ENCODE measurements around the gene COG5. TPM values are rescaled to one million over a fixed set of nuclear protein-coding genes. Genes with fewer than 3 reads are reported as not detected.

COG5 gene
- total and polyA plus RNA-seq, 10 of the 15 experiments (the other 5 are each of a cell fraction or from before 2014, with no cell fraction given), result 5.5 to 27.9 (median 15.6) TPM

DNA sequence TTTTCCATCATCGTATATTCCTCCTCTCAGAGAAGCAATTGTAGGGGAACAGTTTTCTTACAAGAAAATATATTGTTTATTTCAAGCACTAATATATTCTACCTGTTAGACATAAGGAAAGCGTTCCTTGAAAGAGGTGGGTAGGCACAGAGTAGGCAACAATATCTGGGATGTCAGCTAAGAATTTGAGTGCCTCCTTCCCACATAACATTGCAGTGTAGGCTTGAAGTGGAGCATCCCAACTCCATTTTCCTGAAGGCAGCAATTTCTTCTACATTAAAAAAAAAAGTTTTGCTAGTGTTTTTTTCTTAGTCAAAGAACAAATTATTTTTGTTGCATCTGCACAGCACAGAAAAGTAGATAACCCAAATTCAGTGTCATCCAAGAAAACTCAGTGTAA, 37.1 kb upstream of the COG5 start:
- no peak overlapping the region for H3K4me3 ChIP-seq
- no peak overlapping the region for H2AFZ ChIP-seq (ENCODE audit: control insufficient read depth, low read depth, low read length)
- no peaks in the 10 kb centered on the region for H3K36me3 ChIP-seq (ENCODE audit: control insufficient read depth in 2 of 2, insufficient read depth in 2 of 2, low read length in 1 of 2)
- H3K27ac ChIP-seq (ENCODE audit: control insufficient read depth, insufficient read depth), result no peak overlapping the region
- ChIA-PET SMC1A (ENCODE audit: uncharacterized antibody, unreplicated experiment) (interaction anchor here (0.7 kb wide), 1 partner anchor 1865 kb away, joined by 3 read pairs; no protein-coding TSS in a partner anchor), POLR2A (no interaction called here), RAD21 (ENCODE audit: unreplicated experiment) (no interaction called here), CTCF (no interaction called here)
- BruUV-seq (replicated peaks), result no TSS peak
- ATAC-seq (no peak), DNase-seq (ENCODE audit: low read depth, low spot score) (no peak), FAIRE-seq (no peak)
- intact Hi-C loops (cut with micrococcal nuclease; ENCODE audit: unreplicated experiment) (no loop called here), in situ Hi-C loops (cut with MboI) (no loop called here)
- no peaks in the 10 kb centered on the region for H3K79me2 ChIP-seq (ENCODE audit: control insufficient read depth, insufficient read depth, low read length)
- H3K4me2 ChIP-seq (ENCODE audit: control insufficient read depth, insufficient read depth), result no peak overlapping the region
- WGBS (ENCODE audit: insufficient coverage, insufficient replicate concordance, low lambda C conversion rate, missing lambda C conversion rate), result 100% methylated on average over 2 of the region's 2 CpGs
- H3K4me1 ChIP-seq (ENCODE audit: control insufficient read depth, insufficient read depth, low read length), result no peaks in the 10 kb centered on the region
- H3K27me3 ChIP-seq (replicated peaks in 1 of 2; ENCODE audit: control insufficient read depth in 2 of 2, insufficient read depth in 2 of 2, low read length in 1 of 2), result no peaks in the 10 kb centered on the region
- no peak overlapping the region for H3K9ac ChIP-seq (ENCODE audit: control insufficient read depth, insufficient read depth, low read length)
- H3K9me3 ChIP-seq (replicated peaks; ENCODE audit: control insufficient read depth, insufficient read depth, low read length), result no peaks in the 10 kb centered on the region
- no peaks in the 10 kb centered on the region for H4K20me1 ChIP-seq (ENCODE audit: control insufficient read depth, insufficient read depth)
- TF ChIP-seq, protein P1, sequence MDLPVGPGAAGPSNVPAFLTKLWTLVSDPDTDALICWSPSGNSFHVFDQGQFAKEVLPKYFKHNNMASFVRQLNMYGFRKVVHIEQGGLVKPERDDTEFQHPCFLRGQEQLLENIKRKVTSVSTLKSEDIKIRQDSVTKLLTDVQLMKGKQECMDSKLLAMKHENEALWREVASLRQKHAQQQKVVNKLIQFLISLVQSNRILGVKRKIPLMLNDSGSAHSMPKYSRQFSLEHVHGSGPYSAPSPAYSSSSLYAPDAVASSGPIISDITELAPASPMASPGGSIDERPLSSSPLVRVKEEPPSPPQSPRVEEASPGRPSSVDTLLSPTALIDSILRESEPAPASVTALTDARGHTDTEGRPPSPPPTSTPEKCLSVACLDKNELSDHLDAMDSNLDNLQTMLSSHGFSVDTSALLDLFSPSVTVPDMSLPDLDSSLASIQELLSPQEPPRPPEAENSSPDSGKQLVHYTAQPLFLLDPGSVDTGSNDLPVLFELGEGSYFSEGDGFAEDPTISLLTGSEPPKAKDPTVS (IDR thresholded peaks at IDR 0.05; ENCODE audit: low read depth, low read length), result no peak
- TF ChIP-seq POLR2AphosphoS5 (IDR thresholded peaks at IDR 0.05; ENCODE audit: low read length) (no peak), ETV6 (conservative IDR thresholded peaks at IDR 0.05 in 1 of 2, IDR thresholded peaks at IDR 0.05 in 1 of 2; ENCODE audit: borderline replicate concordance in 1 of 2, low read depth in 1 of 2) (no peak), CHD2 (IDR thresholded peaks at IDR 0.05; ENCODE audit: borderline replicate concordance, low read depth, low read length) (no peak), SRF (IDR thresholded peaks at IDR 0.05; ENCODE audit: low read depth in 2 of 2, low read length in 2 of 2) (no peak), ZZZ3 (IDR thresholded peaks at IDR 0.05; ENCODE audit: control insufficient read depth, insufficient read length, low read depth) (no peak), ZNF24 (IDR thresholded peaks at IDR 0.05) (no peak), CHD4 (IDR thresholded peaks at IDR 0.05) (no peak), IRF4 (IDR thresholded peaks at IDR 0.05; ENCODE audit: low read depth, low read length) (no peak)
- TF ChIP-seq, protein P2, sequence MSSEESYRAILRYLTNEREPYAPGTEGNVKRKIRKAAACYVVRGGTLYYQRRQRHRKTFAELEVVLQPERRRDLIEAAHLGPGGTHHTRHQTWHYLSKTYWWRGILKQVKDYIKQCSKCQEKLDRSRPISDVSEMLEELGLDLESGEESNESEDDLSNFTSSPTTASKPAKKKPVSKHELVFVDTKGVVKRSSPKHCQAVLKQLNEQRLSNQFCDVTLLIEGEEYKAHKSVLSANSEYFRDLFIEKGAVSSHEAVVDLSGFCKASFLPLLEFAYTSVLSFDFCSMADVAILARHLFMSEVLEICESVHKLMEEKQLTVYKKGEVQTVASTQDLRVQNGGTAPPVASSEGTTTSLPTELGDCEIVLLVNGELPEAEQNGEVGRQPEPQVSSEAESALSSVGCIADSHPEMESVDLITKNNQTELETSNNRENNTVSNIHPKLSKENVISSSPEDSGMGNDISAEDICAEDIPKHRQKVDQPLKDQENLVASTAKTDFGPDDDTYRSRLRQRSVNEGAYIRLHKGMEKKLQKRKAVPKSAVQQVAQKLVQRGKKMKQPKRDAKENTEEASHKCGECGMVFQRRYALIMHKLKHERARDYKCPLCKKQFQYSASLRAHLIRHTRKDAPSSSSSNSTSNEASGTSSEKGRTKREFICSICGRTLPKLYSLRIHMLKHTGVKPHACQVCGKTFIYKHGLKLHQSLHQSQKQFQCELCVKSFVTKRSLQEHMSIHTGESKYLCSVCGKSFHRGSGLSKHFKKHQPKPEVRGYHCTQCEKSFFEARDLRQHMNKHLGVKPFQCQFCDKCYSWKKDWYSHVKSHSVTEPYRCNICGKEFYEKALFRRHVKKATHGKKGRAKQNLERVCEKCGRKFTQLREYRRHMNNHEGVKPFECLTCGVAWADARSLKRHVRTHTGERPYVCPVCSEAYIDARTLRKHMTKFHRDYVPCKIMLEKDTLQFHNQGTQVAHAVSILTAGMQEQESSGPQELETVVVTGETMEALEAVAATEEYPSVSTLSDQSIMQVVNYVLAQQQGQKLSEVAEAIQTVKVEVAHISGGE (CRISPR knock-in tag; IDR thresholded peaks at IDR 0.05), result no peak
- TF ChIP-seq, protein P3, sequence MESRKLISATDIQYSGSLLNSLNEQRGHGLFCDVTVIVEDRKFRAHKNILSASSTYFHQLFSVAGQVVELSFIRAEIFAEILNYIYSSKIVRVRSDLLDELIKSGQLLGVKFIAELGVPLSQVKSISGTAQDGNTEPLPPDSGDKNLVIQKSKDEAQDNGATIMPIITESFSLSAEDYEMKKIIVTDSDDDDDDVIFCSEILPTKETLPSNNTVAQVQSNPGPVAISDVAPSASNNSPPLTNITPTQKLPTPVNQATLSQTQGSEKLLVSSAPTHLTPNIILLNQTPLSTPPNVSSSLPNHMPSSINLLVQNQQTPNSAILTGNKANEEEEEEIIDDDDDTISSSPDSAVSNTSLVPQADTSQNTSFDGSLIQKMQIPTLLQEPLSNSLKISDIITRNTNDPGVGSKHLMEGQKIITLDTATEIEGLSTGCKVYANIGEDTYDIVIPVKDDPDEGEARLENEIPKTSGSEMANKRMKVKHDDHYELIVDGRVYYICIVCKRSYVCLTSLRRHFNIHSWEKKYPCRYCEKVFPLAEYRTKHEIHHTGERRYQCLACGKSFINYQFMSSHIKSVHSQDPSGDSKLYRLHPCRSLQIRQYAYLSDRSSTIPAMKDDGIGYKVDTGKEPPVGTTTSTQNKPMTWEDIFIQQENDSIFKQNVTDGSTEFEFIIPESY (IDR thresholded peaks at IDR 0.05), result no peak
- TF ChIP-seq, protein P4, sequence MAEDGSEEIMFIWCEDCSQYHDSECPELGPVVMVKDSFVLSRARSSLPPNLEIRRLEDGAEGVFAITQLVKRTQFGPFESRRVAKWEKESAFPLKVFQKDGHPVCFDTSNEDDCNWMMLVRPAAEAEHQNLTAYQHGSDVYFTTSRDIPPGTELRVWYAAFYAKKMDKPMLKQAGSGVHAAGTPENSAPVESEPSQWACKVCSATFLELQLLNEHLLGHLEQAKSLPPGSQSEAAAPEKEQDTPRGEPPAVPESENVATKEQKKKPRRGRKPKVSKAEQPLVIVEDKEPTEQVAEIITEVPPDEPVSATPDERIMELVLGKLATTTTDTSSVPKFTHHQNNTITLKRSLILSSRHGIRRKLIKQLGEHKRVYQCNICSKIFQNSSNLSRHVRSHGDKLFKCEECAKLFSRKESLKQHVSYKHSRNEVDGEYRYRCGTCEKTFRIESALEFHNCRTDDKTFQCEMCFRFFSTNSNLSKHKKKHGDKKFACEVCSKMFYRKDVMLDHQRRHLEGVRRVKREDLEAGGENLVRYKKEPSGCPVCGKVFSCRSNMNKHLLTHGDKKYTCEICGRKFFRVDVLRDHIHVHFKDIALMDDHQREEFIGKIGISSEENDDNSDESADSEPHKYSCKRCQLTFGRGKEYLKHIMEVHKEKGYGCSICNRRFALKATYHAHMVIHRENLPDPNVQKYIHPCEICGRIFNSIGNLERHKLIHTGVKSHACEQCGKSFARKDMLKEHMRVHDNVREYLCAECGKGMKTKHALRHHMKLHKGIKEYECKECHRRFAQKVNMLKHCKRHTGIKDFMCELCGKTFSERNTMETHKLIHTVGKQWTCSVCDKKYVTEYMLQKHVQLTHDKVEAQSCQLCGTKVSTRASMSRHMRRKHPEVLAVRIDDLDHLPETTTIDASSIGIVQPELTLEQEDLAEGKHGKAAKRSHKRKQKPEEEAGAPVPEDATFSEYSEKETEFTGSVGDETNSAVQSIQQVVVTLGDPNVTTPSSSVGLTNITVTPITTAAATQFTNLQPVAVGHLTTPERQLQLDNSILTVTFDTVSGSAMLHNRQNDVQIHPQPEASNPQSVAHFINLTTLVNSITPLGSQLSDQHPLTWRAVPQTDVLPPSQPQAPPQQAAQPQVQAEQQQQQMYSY (CRISPR knock-in tag; IDR thresholded peaks at IDR 0.05), result no peak
